HEK293 (cell line): Measurements from ENCODE around the gene ZNF785.

ENCODE experiments used
- BCL11A ChIP-seq: fragments of 450-650 bp; formaldehyde crosslinking; IDR thresholded peaks from 2 replicates; pipeline ENCODE4 v1.5.1; 2016; ENCODE audit warnings: low read depth, missing biosample characterization, missing genetic modification characterization
- BCL11B ChIP-seq: fragments of 450-650 bp; formaldehyde crosslinking; IDR thresholded peaks from 2 replicates; pipeline ENCODE4 v1.5.1; 2016; ENCODE audit warnings: low read depth, missing biosample characterization, missing genetic modification characterization
- GFI1B ChIP-seq: fragments of 450-650 bp; formaldehyde crosslinking; IDR thresholded peaks from 2 replicates; pipeline ENCODE4 v1.5.1; 2016; ENCODE audit warnings: missing biosample characterization, missing genetic modification characterization
- GLIS1 ChIP-seq: fragments of 450-650 bp; formaldehyde crosslinking; IDR thresholded peaks from 2 replicates; pipeline ENCODE4 v1.5.1; 2016; ENCODE audit warnings: missing biosample characterization, missing genetic modification characterization
- KLF1 ChIP-seq: fragments of 450-650 bp; formaldehyde crosslinking; IDR thresholded peaks from 2 replicates; pipeline ENCODE4 v1.5.1; 2016; ENCODE audit warnings: missing biosample characterization, missing genetic modification characterization
- KLF16 ChIP-seq: fragments of 450-650 bp; formaldehyde crosslinking; IDR thresholded peaks from 2 replicates; pipeline ENCODE4 v1.5.1; 2017; ENCODE audit warnings: missing biosample characterization, missing genetic modification characterization
- KLF8 ChIP-seq: fragments of 450-650 bp; formaldehyde crosslinking; IDR thresholded peaks from 2 replicates; pipeline ENCODE4 v1.5.1; 2016; ENCODE audit warnings: missing biosample characterization, missing genetic modification characterization
- SCRT2 ChIP-seq: fragments of 450-650 bp; formaldehyde crosslinking; IDR thresholded peaks from 2 replicates; pipeline ENCODE4 v1.5.1; 2016; ENCODE audit warnings: missing biosample characterization, missing genetic modification characterization
- SP7 ChIP-seq: fragments of 450-650 bp; formaldehyde crosslinking; IDR thresholded peaks from 2 replicates; pipeline ENCODE4 v1.5.1; 2016; ENCODE audit warnings: missing biosample characterization, missing genetic modification characterization
- TCF7L2 ChIP-seq: IDR thresholded peaks from 2 replicates; pipeline ENCODE4 v1.6.1; 2011; ENCODE audit warnings: low read depth, mild to moderate bottlenecking, inconsistent platforms, low read length, moderate library complexity, borderline replicate concordance
- TRIM28 ChIP-seq: IDR thresholded peaks from 2 replicates; pipeline ENCODE4 v1.6.1; 2011; ENCODE audit warnings: low read length, control low read depth, borderline replicate concordance
- ZBTB21 ChIP-seq: fragments of 450-650 bp; formaldehyde crosslinking; IDR thresholded peaks from 2 replicates; pipeline ENCODE4 v1.5.1; 2017; ENCODE audit warnings: missing biosample characterization, missing genetic modification characterization
- ZBTB8A ChIP-seq: fragments of 450-650 bp; formaldehyde crosslinking; IDR thresholded peaks from 2 replicates; pipeline ENCODE4 v1.5.1; 2016; ENCODE audit warnings: missing biosample characterization, missing genetic modification characterization
- ZNF174 ChIP-seq: fragments of 450-650 bp; formaldehyde crosslinking; IDR thresholded peaks from 2 replicates; pipeline ENCODE4 v1.5.0; 2017; ENCODE audit warnings: missing biosample characterization, mild to moderate bottlenecking, missing genetic modification characterization
- ZNF184 ChIP-seq: fragments of 450-650 bp; IDR thresholded peaks from 2 replicates; pipeline ENCODE4 v1.5.1; 2018; ENCODE audit warnings: missing biosample characterization, mild to moderate bottlenecking, missing genetic modification characterization
- ZNF292 ChIP-seq: fragments of 450-650 bp; formaldehyde crosslinking; IDR thresholded peaks from 2 replicates; pipeline ENCODE4 v1.5.1; 2016; ENCODE audit warnings: low read depth, missing biosample characterization, missing genetic modification characterization, borderline replicate concordance
- ZNF341 ChIP-seq: fragments of 450-650 bp; formaldehyde crosslinking; IDR thresholded peaks from 2 replicates; pipeline ENCODE4; 2016; ENCODE audit warnings: low read depth, missing biosample characterization, missing genetic modification characterization
- ZNF366 ChIP-seq: fragments of 450-650 bp; formaldehyde crosslinking; conservative IDR thresholded peaks from 2 replicates; pipeline ENCODE4 v1.5.1; 2016; ENCODE audit warnings: missing biosample characterization, missing genetic modification characterization
- ZNF416 ChIP-seq: fragments of 450-650 bp; formaldehyde crosslinking; IDR thresholded peaks from 2 replicates; pipeline ENCODE4 v1.5.1; 2016; ENCODE audit warnings: missing biosample characterization, missing genetic modification characterization
- ZNF426 ChIP-seq: fragments of 450-650 bp; formaldehyde crosslinking; IDR thresholded peaks from 2 replicates; pipeline ENCODE4 v1.5.1; 2017; ENCODE audit warnings: missing biosample characterization, missing genetic modification characterization, mild to moderate bottlenecking, inconsistent platforms, moderate library complexity
- ZNF549 ChIP-seq: fragments of 450-650 bp; IDR thresholded peaks from 2 replicates; pipeline ENCODE4 v1.5.1; 2018; ENCODE audit warnings: missing biosample characterization, missing genetic modification characterization, mild to moderate bottlenecking, inconsistent platforms, moderate library complexity
- ZNF610 ChIP-seq: fragments of 450-650 bp; formaldehyde crosslinking; IDR thresholded peaks from 2 replicates; pipeline ENCODE4 v1.5.1; 2016; ENCODE audit warnings: missing biosample characterization, missing genetic modification characterization, borderline replicate concordance
- ZNF621 ChIP-seq: fragments of 450-650 bp; formaldehyde crosslinking; IDR thresholded peaks from 2 replicates; pipeline ENCODE4 v1.5.1; 2017; ENCODE audit warnings: missing biosample characterization, missing genetic modification characterization
- ZNF623 ChIP-seq: fragments of 450-650 bp; formaldehyde crosslinking; IDR thresholded peaks from 2 replicates; pipeline ENCODE4 v1.5.1; 2016; ENCODE audit warnings: missing biosample characterization, missing genetic modification characterization
- ZNF629 ChIP-seq: fragments of 450-650 bp; formaldehyde crosslinking; IDR thresholded peaks from 2 replicates; pipeline ENCODE4 v1.5.1; 2017; ENCODE audit warnings: missing biosample characterization, missing genetic modification characterization
- ZNF777 ChIP-seq: fragments of 450-650 bp; formaldehyde crosslinking; IDR thresholded peaks from 2 replicates; pipeline ENCODE4 v1.5.1; 2017; ENCODE audit warnings: missing biosample characterization, missing genetic modification characterization, borderline replicate concordance
- TF ChIP-seq, protein P1 (sequence below): fragments of 450-650 bp; formaldehyde crosslinking; IDR thresholded peaks from 2 replicates; pipeline ENCODE4 v1.5.1; 2016; ENCODE audit warnings: missing biosample characterization, missing genetic modification characterization
- TF ChIP-seq, protein P2 (sequence below): fragments of 450-650 bp; formaldehyde crosslinking; IDR thresholded peaks from 2 replicates; pipeline ENCODE4 v1.5.1; 2017; ENCODE audit warnings: missing biosample characterization, missing genetic modification characterization
- TF ChIP-seq, protein P3 (sequence below): fragments of 450-650 bp; formaldehyde crosslinking; IDR thresholded peaks from 2 replicates; pipeline ENCODE4 v1.5.1; 2016; ENCODE audit warnings: missing biosample characterization, missing genetic modification characterization, borderline replicate concordance
- TF ChIP-seq, protein P4 (sequence below): fragments of 450-650 bp; formaldehyde crosslinking; optimal IDR thresholded peaks from 2 replicates; pipeline ENCODE3; 2016; ENCODE audit warnings: missing biosample characterization, mild to moderate bottlenecking, missing genetic modification characterization
- TF ChIP-seq, protein P5 (sequence below): fragments of 450-650 bp; IDR thresholded peaks from 2 replicates; pipeline ENCODE4 v1.5.1; 2018; ENCODE audit warnings: missing biosample characterization, mild to moderate bottlenecking, missing genetic modification characterization

Gene ZNF785

DNA sequence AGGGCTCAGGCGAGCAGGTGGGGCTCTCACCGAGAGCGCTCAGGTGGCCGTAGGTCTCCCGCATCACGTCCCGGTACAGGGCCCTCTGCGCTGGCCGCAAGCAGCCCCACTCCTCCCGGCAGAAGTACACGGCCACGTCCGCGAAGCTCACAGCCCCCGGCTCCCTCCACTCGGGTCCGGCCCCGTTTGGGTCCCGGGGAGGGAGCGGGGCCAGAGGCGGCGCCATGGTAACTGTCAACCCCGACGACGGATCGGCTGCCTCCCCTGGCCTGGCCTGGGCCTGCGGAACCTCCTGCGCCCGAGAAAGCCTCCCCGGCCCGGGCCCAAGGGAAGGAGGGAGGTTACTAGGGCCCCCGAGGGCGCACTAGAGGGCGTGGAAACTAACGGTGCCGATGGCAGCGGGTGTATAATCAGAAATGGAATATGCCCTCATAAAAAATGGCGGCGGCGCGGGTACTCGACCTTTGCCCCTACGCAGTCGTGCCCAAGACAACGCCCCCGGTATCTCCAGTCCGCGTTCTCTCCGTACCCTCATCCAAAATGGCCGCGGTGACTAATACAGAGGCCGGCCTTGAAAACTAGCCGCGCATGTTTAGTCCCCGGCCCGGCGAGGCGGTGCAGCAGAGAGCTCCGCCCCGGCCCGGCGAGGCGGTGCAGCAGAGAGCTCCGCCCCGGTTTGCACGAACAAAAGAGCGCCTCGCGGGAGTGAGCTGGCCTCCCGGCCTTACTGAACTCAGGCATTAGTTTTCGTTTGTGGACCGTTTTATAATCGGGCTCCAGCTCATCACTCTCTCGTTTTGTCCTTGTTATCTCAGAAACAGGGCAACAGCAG lies 27.3 kb downstream of the ZNF785 start, which contains the start of gene ZNF764 (continued):
- peak; percentile 42; the same call in 1 of the 2 replicates for TF ChIP-seq ZNF184 (tag by site-specific recombination)
- peak; percentile 76 for TF ChIP-seq KLF1
- no peak for TF ChIP-seq ZNF426 (tag by site-specific recombination)
- no peak for TF ChIP-seq GFI1B
- TF ChIP-seq ZNF623 (tag by site-specific recombination), result peak; percentile 19; the same call in 1 of the 2 replicates
- TF ChIP-seq SP7 (tag by site-specific recombination), result peak; percentile 76; the same call in 1 of the 2 replicates
- peak; percentile 86 for TF ChIP-seq KLF16 (tag by site-specific recombination)
- peak; percentile 95 for TF ChIP-seq ZNF777 (tag by site-specific recombination)
- TF ChIP-seq, protein P1, sequence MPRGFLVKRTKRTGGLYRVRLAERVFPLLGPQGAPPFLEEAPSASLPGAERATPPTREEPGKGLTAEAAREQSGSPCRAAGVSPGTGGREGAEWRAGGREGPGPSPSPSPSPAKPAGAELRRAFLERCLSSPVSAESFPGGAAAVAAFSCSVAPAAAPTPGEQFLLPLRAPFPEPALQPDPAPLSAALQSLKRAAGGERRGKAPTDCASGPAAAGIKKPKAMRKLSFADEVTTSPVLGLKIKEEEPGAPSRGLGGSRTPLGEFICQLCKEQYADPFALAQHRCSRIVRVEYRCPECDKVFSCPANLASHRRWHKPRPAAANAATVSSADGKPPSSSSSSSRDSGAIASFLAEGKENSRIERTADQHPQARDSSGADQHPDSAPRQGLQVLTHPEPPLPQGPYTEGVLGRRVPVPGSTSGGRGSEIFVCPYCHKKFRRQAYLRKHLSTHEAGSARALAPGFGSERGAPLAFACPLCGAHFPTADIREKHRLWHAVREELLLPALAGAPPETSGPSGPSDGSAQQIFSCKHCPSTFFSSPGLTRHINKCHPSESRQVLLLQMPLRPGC (tag by site-specific recombination), result no peak
- TF ChIP-seq ZNF292 (tag by site-specific recombination), result no peak
- TF ChIP-seq, protein P2, sequence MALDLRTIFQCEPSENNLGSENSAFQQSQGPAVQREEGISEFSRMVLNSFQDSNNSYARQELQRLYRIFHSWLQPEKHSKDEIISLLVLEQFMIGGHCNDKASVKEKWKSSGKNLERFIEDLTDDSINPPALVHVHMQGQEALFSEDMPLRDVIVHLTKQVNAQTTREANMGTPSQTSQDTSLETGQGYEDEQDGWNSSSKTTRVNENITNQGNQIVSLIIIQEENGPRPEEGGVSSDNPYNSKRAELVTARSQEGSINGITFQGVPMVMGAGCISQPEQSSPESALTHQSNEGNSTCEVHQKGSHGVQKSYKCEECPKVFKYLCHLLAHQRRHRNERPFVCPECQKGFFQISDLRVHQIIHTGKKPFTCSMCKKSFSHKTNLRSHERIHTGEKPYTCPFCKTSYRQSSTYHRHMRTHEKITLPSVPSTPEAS (tag by site-specific recombination), result no peak
- TF ChIP-seq BCL11B (tag by site-specific recombination), result peak; percentile 75; the same call in 1 of the 2 replicates
- peak; percentile 56; the same call in 1 of the 2 replicates for TF ChIP-seq SCRT2
- no peak; the same call in none of the 2 replicates for TF ChIP-seq ZNF610 (tag by site-specific recombination)
- TF ChIP-seq ZNF549, result no peak
- peak; percentile 69; the same call in 1 of the 2 replicates for TF ChIP-seq BCL11A
- peak; percentile 33; the same call in 1 of the 2 replicates for TF ChIP-seq GLIS1 (tag by site-specific recombination)
- peak; percentile 34; the same call in 1 of the 2 replicates for TF ChIP-seq ZBTB21
- no peak for TF ChIP-seq ZNF416 (tag by site-specific recombination)
- peak; percentile 82 for TF ChIP-seq ZNF629 (tag by site-specific recombination)
- TF ChIP-seq, protein P3, sequence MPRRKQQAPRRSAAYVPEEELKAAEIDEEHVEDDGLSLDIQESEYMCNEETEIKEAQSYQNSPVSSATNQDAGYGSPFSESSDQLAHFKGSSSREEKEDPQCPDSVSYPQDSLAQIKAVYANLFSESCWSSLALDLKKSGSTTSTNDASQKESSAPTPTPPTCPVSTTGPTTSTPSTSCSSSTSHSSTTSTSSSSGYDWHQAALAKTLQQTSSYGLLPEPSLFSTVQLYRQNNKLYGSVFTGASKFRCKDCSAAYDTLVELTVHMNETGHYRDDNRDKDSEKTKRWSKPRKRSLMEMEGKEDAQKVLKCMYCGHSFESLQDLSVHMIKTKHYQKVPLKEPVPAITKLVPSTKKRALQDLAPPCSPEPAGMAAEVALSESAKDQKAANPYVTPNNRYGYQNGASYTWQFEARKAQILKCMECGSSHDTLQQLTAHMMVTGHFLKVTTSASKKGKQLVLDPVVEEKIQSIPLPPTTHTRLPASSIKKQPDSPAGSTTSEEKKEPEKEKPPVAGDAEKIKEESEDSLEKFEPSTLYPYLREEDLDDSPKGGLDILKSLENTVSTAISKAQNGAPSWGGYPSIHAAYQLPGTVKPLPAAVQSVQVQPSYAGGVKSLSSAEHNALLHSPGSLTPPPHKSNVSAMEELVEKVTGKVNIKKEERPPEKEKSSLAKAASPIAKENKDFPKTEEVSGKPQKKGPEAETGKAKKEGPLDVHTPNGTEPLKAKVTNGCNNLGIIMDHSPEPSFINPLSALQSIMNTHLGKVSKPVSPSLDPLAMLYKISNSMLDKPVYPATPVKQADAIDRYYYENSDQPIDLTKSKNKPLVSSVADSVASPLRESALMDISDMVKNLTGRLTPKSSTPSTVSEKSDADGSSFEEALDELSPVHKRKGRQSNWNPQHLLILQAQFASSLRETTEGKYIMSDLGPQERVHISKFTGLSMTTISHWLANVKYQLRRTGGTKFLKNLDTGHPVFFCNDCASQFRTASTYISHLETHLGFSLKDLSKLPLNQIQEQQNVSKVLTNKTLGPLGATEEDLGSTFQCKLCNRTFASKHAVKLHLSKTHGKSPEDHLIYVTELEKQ (tag by site-specific recombination), result no peak
- TF ChIP-seq, protein P4, sequence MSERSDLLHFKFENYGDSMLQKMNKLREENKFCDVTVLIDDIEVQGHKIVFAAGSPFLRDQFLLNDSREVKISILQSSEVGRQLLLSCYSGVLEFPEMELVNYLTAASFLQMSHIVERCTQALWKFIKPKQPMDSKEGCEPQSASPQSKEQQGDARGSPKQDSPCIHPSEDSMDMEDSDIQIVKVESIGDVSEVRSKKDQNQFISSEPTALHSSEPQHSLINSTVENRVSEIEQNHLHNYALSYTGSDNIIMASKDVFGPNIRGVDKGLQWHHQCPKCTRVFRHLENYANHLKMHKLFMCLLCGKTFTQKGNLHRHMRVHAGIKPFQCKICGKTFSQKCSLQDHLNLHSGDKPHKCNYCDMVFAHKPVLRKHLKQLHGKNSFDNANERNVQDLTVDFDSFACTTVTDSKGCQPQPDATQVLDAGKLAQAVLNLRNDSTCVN (tag by site-specific recombination), result peak; percentile 93
- TF ChIP-seq TCF7L2, result no peak
- peak; percentile 76 for TF ChIP-seq ZNF366
- TF ChIP-seq KLF8, result peak; percentile 96
- TF ChIP-seq ZNF174 (tag by site-specific recombination), result no peak
- peak; percentile 99 for TF ChIP-seq ZBTB8A (tag by site-specific recombination)
- TF ChIP-seq, protein P5, sequence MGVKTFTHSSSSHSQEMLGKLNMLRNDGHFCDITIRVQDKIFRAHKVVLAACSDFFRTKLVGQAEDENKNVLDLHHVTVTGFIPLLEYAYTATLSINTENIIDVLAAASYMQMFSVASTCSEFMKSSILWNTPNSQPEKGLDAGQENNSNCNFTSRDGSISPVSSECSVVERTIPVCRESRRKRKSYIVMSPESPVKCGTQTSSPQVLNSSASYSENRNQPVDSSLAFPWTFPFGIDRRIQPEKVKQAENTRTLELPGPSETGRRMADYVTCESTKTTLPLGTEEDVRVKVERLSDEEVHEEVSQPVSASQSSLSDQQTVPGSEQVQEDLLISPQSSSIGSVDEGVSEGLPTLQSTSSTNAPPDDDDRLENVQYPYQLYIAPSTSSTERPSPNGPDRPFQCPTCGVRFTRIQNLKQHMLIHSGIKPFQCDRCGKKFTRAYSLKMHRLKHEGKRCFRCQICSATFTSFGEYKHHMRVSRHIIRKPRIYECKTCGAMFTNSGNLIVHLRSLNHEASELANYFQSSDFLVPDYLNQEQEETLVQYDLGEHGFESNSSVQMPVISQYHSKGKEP (tag by site-specific recombination), result peak; percentile 49; the same call in 1 of the 2 replicates
- no peak for TF ChIP-seq ZNF621
- peak; percentile 82 for TF ChIP-seq TRIM28
- TF ChIP-seq ZNF341 (tag by site-specific recombination), result peak; percentile 80
